HAP-1 (cell line): ENCODE results near the gene SLC39A6.
"Not testable (repeated sequence)": the region's sequence is repeated elsewhere in the genome, so short reads cannot be mapped to it uniquely, and the experiment has no call there.

ENCODE experiments used
- DNase-seq, 2 experiments: peaks; one replicate each; pipeline ENCODE4 v3.0.0-alpha.2; 2016 to 2020; ENCODE audit warnings: low spot score in 2 of 2
- H3K27me3 ChIP-seq: fragments of 250-450 bp; sonication (Bioruptor Pico); 2 replicates; pipeline ENCODE4 v1.5.1; 2020; ENCODE audit warnings: low read depth, mild to moderate bottlenecking, moderate library complexity
- H3K36me3 ChIP-seq: fragments of 250-450 bp; sonication (Bioruptor Pico); replicated peaks from 2 replicates; pipeline ENCODE4 v1.5.1; 2020; ENCODE audit warnings: mild to moderate bottlenecking
- H3K4me1 ChIP-seq: fragments of 250-450 bp; sonication (Bioruptor Pico); 2 replicates; pipeline ENCODE4 v1.5.1; 2020; ENCODE audit warnings: mild to moderate bottlenecking
- H3K4me3 ChIP-seq: fragments of 250-450 bp; sonication (Bioruptor Pico); 2 replicates; pipeline ENCODE4 v1.5.1; 2020; ENCODE audit warnings: mild to moderate bottlenecking, moderate library complexity
- H3K9me3 ChIP-seq: fragments of 250-450 bp; sonication (Bioruptor Pico); 2 replicates; pipeline ENCODE4 v1.5.1; 2020; ENCODE audit warnings: mild to moderate bottlenecking, moderate library complexity
- in situ Hi-C: fragments of 300-500 bp; cut with MboI; formaldehyde crosslinking; loops from 3 replicates; pipeline ENCODE4 v1.14.3; 2020; ENCODE audit warnings: low sequenced_read_pairs, inconsistent platforms, mixed read lengths

Gene SLC39A6

GRCh38 chr18:36128907-36129299 lies 237 bp downstream of the SLC39A6 start:
- Histone ChIP-seq H3K4me3 (peak overlapping the region; percentile 93), H3K4me1 (peaks cover 10% of the 10 kb centered on the region), H3K27me3 (no peaks in the 10 kb centered on the region), H3K36me3 (peaks cover 16% of the 10 kb centered on the region), H3K9me3 (no peaks in the 10 kb centered on the region)
- no peak for DNase-seq
- in situ Hi-C loops, result no loop called here

GRCh38 chr18:36128530-36128870 lies 640 bp downstream of the SLC39A6 start:
- peak in 1 of 2 experiments; percentile 59 for DNase-seq
- H3K9me3 ChIP-seq, result no peaks in the 10 kb centered on the region
- peak overlapping the region; percentile 93 for H3K4me3 ChIP-seq
- H3K27me3 ChIP-seq, result no peaks in the 10 kb centered on the region
- H3K4me1 ChIP-seq, result peaks cover 10% of the 10 kb centered on the region
- in situ Hi-C loops, result no loop called here
- H3K36me3 ChIP-seq, result peaks cover 20% of the 10 kb centered on the region

GRCh38 chr18:36127836-36128529 lies 1.2 kb downstream of the SLC39A6 start:
- H3K27me3 ChIP-seq, result no peaks in the 10 kb centered on the region
- peak overlapping the region; percentile 93 for H3K4me3 ChIP-seq
- no peak for DNase-seq
- peaks cover 22% of the 10 kb centered on the region for H3K36me3 ChIP-seq
- H3K4me1 ChIP-seq, result peaks cover 10% of the 10 kb centered on the region
- no peaks in the 10 kb centered on the region for H3K9me3 ChIP-seq
- in situ Hi-C loops, result no loop called here

- Histone ChIP-seq H3K9me3 (no peaks in the 10 kb centered on the region), H3K4me3 (no peak overlapping the region), H3K36me3 (peaks cover 33% of the 10 kb centered on the region), H3K4me1 (peaks cover 10% of the 10 kb centered on the region), H3K27me3 (no peaks in the 10 kb centered on the region)
- in situ Hi-C loops, result no loop called here
- no peak for DNase-seq
Measured at GRCh38 chr18:36126668-36127067, 2.5 kb downstream of the SLC39A6 start.

GRCh38 chr18:36124841-36125240 lies 4.3 kb downstream of the SLC39A6 start:
- Histone ChIP-seq H3K27me3 (no peaks in the 10 kb centered on the region), H3K4me3 (no peak overlapping the region), H3K4me1 (peaks cover 7% of the 10 kb centered on the region), H3K9me3 (no peaks in the 10 kb centered on the region), H3K36me3 (peaks cover 37% of the 10 kb centered on the region)
- DNase-seq, result no peak
- in situ Hi-C loops, result no loop called here

GRCh38 chr18:36120297-36120696 lies 8.8 kb downstream of the SLC39A6 start:
- DNase-seq, result no peak
- Histone ChIP-seq H3K9me3 (no peaks in the 10 kb centered on the region), H3K36me3 (peaks cover 51% of the 10 kb centered on the region), H3K4me1 (no peaks in the 10 kb centered on the region), H3K27me3 (no peaks in the 10 kb centered on the region), H3K4me3 (no peak overlapping the region)
- in situ Hi-C loops, result no loop called here

GRCh38 chr18:36116771-36117170 lies 12.4 kb downstream of the SLC39A6 start:
- H3K9me3 ChIP-seq, H3K27me3 ChIP-seq, H3K4me3 ChIP-seq, in situ Hi-C loops, H3K4me1 ChIP-seq, DNase-seq: not testable (repeated sequence)
- H3K36me3 ChIP-seq, result peaks cover 50% of the 10 kb centered on the region

- H3K27me3 ChIP-seq, result no peaks in the 10 kb centered on the region
- H3K9me3 ChIP-seq, result no peaks in the 10 kb centered on the region
- in situ Hi-C loops, result no loop called here
- no peaks in the 10 kb centered on the region for H3K4me1 ChIP-seq
- no peak overlapping the region for H3K4me3 ChIP-seq
- DNase-seq, result no peak
- H3K36me3 ChIP-seq, result peaks cover 46% of the 10 kb centered on the region
Measured at GRCh38 chr18:36114738-36115137, 14.4 kb downstream of the SLC39A6 start.

- Histone ChIP-seq H3K9me3 (no peaks in the 10 kb centered on the region), H3K4me3 (no peak overlapping the region), H3K4me1 (no peaks in the 10 kb centered on the region), H3K36me3 (peaks cover 51% of the 10 kb centered on the region), H3K27me3 (no peaks in the 10 kb centered on the region)
- in situ Hi-C loops, result no loop called here
- DNase-seq, result no peak
Measured at GRCh38 chr18:36114251-36114650, 14.9 kb downstream of the SLC39A6 start.

GRCh38 chr18:36112302-36112701 lies 16.8 kb downstream of the SLC39A6 start:
- Histone ChIP-seq H3K27me3 (no peaks in the 10 kb centered on the region), H3K9me3 (no peaks in the 10 kb centered on the region), H3K36me3 (peaks cover 43% of the 10 kb centered on the region), H3K4me1 (no peaks in the 10 kb centered on the region), H3K4me3 (no peak overlapping the region)
- in situ Hi-C loops, result no loop called here
- no peak for DNase-seq

- H3K4me3 ChIP-seq, result no peak overlapping the region
- no peaks in the 10 kb centered on the region for H3K27me3 ChIP-seq
- H3K4me1 ChIP-seq, result no peaks in the 10 kb centered on the region
- no peaks in the 10 kb centered on the region for H3K9me3 ChIP-seq
- in situ Hi-C loops, result no loop called here
- DNase-seq, result no peak
- peaks cover 34% of the 10 kb centered on the region for H3K36me3 ChIP-seq
Measured at GRCh38 chr18:36109737-36110136, 19.4 kb downstream of the SLC39A6 start.

GRCh38 chr18:36108601-36109000 lies 20.5 kb downstream of the SLC39A6 start:
- Histone ChIP-seq H3K36me3 (peaks cover 26% of the 10 kb centered on the region), H3K4me3 (no peak overlapping the region), H3K9me3 (no peaks in the 10 kb centered on the region), H3K4me1 (no peaks in the 10 kb centered on the region), H3K27me3 (no peaks in the 10 kb centered on the region)
- DNase-seq, result no peak
- in situ Hi-C loops, result no loop called here

- H3K4me3 ChIP-seq, result no peak overlapping the region
- peaks cover 22% of the 10 kb centered on the region for H3K36me3 ChIP-seq
- H3K9me3 ChIP-seq, result no peaks in the 10 kb centered on the region
- H3K27me3 ChIP-seq, result no peaks in the 10 kb centered on the region
- in situ Hi-C loops, result no loop called here
- no peak for DNase-seq
- no peaks in the 10 kb centered on the region for H3K4me1 ChIP-seq
Measured at GRCh38 chr18:36108196-36108595, 20.9 kb downstream of the SLC39A6 start.

- Histone ChIP-seq H3K4me3 (no peak overlapping the region), H3K4me1 (no peaks in the 10 kb centered on the region), H3K36me3 (peaks cover 19% of the 10 kb centered on the region), H3K9me3 (no peaks in the 10 kb centered on the region), H3K27me3 (no peaks in the 10 kb centered on the region)
- DNase-seq, result no peak
- in situ Hi-C loops, result no loop called here
Measured at GRCh38 chr18:36107477-36107876, 21.7 kb downstream of the SLC39A6 start.

- DNase-seq, result no peak
- Histone ChIP-seq H3K9me3 (peaks cover 6% of the 10 kb centered on the region), H3K4me1 (no peaks in the 10 kb centered on the region), H3K36me3 (peaks cover 7% of the 10 kb centered on the region; the same call in 1 of the 2 replicates), H3K4me3 (no peak overlapping the region), H3K27me3 (no peaks in the 10 kb centered on the region)
- in situ Hi-C loops, result no loop called here
Measured at GRCh38 chr18:36104749-36105148, 24.4 kb downstream of the SLC39A6 start.
